IMR-90 (cell line): ENCODE measurements around the gene CYP2D6.

Source experiments
- CEBPB ChIP-seq: IDR thresholded peaks from 2 replicates; pipeline ENCODE4 v1.6.1; 2012; ENCODE audit warnings: low read depth, low read length, improper control_type of control experiment
- CTCF ChIP-seq: conservative IDR thresholded peaks from 2 replicates; pipeline ENCODE4 v1.5.1; 2012; ENCODE audit warnings: mild to moderate bottlenecking, low read depth, low read length, improper control_type of control experiment
- NFE2L2 ChIP-seq: fragments of 150-350 bp; IDR thresholded peaks from 2 replicates; pipeline ENCODE4 v1.6.1; 2016; ENCODE audit warnings: low read depth, mild to moderate bottlenecking, low read length
- POLR2A ChIP-seq: IDR thresholded peaks from 2 replicates; pipeline ENCODE4 v1.6.1; 2012; ENCODE audit warnings: mild to moderate bottlenecking, low read depth, low read length
- USF2 ChIP-seq: fragments of 150-350 bp; IDR thresholded peaks from 2 replicates; pipeline ENCODE4 v1.6.1; 2017; ENCODE audit warnings: mild to moderate bottlenecking, antibody characterized with exemption, low read length, low read depth

GRCh38 chr22:42155053-42155543 is 24.5 kb upstream of the CYP2D6 start:
- TF ChIP-seq CTCF (no peak), USF2 (no peak), POLR2A (no peak), NFE2L2 (no peak), CEBPB (no peak)
